HAP-1 (cell line): ENCODE measurements around the gene TTLL11.
A peak's percentile ranks its signal among the peaks of the same experiment; 100 is the strongest.

ENCODE experiments used
- DNase-seq, 2 experiments: peaks; one replicate each; pipeline ENCODE4 v3.0.0-alpha.2; 2016 to 2020; ENCODE audit warnings: low spot score in 2 of 2
- H3K27me3 ChIP-seq: fragments of 250-450 bp; sonication (Bioruptor Pico); 2 replicates; pipeline ENCODE4 v1.5.1; 2020; ENCODE audit warnings: low read depth, mild to moderate bottlenecking, moderate library complexity
- H3K36me3 ChIP-seq: fragments of 250-450 bp; sonication (Bioruptor Pico); replicated peaks from 2 replicates; pipeline ENCODE4 v1.5.1; 2020; ENCODE audit warnings: mild to moderate bottlenecking
- H3K4me1 ChIP-seq: fragments of 250-450 bp; sonication (Bioruptor Pico); 2 replicates; pipeline ENCODE4 v1.5.1; 2020; ENCODE audit warnings: mild to moderate bottlenecking
- H3K4me3 ChIP-seq: fragments of 250-450 bp; sonication (Bioruptor Pico); 2 replicates; pipeline ENCODE4 v1.5.1; 2020; ENCODE audit warnings: mild to moderate bottlenecking, moderate library complexity
- H3K9me3 ChIP-seq: fragments of 250-450 bp; sonication (Bioruptor Pico); 2 replicates; pipeline ENCODE4 v1.5.1; 2020; ENCODE audit warnings: mild to moderate bottlenecking, moderate library complexity
- in situ Hi-C: fragments of 300-500 bp; cut with MboI; formaldehyde crosslinking; loops from 3 replicates; pipeline ENCODE4 v1.14.3; 2020; ENCODE audit warnings: low sequenced_read_pairs, inconsistent platforms, mixed read lengths

Gene TTLL11

GRCh38 chr9:122053567-122054350, 39.3 kb downstream of the TTLL11 start:
- Histone ChIP-seq H3K36me3 (no peaks in the 10 kb centered on the region), H3K4me3 (no peak overlapping the region), H3K4me1 (no peaks in the 10 kb centered on the region), H3K27me3 (no peaks in the 10 kb centered on the region), H3K9me3 (no peaks in the 10 kb centered on the region)
- in situ Hi-C loops = no loop called here
- no peak for DNase-seq

DNA sequence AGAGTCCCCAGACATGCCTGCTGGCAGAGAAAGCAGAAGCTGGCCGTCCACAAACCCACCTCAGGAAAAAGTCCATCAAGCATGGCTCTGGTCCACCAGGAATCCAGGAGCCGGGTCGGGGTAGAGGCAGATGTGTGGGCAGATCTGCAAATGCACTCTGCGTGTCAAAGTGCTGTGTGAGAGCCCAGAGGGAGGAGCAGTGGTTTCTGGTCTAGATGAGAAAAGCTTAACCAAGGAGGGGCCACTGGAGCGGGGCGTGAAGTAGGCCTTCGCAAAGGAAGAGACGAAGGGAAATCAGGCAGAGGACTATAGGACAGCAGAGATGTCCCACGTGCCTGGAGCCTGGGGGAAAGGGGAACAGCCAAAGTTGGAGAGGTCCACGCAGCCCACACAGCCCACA, 40.0 kb downstream of the TTLL11 start:
- in situ Hi-C loops = no loop called here
- H3K9me3 ChIP-seq = no peaks in the 10 kb centered on the region
- H3K27me3 ChIP-seq = no peaks in the 10 kb centered on the region
- H3K4me3 ChIP-seq = no peak overlapping the region
- DNase-seq = no peak
- no peaks in the 10 kb centered on the region for H3K36me3 ChIP-seq
- no peaks in the 10 kb centered on the region for H3K4me1 ChIP-seq

GRCh38 chr9:122051351-122052321, 41.5 kb downstream of the TTLL11 start:
- H3K9me3 ChIP-seq = no peaks in the 10 kb centered on the region
- no peak overlapping the region for H3K4me3 ChIP-seq
- in situ Hi-C loops = no loop called here
- H3K27me3 ChIP-seq = no peaks in the 10 kb centered on the region
- no peak for DNase-seq
- H3K4me1 ChIP-seq = no peaks in the 10 kb centered on the region
- H3K36me3 ChIP-seq = no peaks in the 10 kb centered on the region

- no peaks in the 10 kb centered on the region for H3K4me1 ChIP-seq
- in situ Hi-C loops = no loop called here
- H3K27me3 ChIP-seq = no peaks in the 10 kb centered on the region
- H3K4me3 ChIP-seq = no peak overlapping the region
- no peaks in the 10 kb centered on the region for H3K36me3 ChIP-seq
- no peak for DNase-seq
- no peaks in the 10 kb centered on the region for H3K9me3 ChIP-seq
Measured at GRCh38 chr9:122050167-122050566, 42.9 kb downstream of the TTLL11 start.

- in situ Hi-C loops = no loop called here
- Histone ChIP-seq H3K27me3 (no peaks in the 10 kb centered on the region), H3K4me1 (peaks cover 9% of the 10 kb centered on the region), H3K4me3 (no peak overlapping the region), H3K36me3 (no peaks in the 10 kb centered on the region), H3K9me3 (no peaks in the 10 kb centered on the region)
- DNase-seq = no peak
Measured at GRCh38 chr9:122042056-122042455, 51.1 kb downstream of the TTLL11 start.

DNA sequence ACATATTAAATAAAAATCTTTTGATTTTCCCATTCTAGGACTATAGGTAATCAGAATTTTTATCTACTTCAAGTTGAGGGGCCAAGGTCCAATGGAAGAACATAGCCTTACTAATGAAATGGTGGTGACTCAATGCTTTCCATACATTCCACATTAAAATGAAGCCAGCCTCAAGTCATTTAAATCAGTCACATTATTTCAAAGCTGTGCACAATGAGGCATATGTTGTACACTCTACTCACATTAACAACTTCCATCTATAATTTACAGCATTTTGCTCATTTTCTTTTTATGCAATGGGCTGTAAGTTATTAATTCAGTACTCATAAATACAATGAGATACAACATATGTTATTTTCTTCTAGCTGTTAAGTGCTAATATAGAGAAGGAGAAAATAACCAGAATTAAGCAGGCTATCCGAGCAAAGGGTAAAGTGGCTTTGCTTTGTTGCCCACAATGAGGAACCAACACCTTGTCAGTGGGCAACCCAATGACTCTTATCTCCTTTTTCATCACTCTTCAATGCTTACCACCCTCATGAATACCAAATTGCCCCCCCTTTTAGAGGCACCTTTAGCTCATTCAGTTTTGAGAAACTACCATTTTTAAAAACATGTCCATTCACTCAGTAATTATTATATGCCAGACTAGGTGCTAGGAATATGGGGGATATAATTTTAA, 52.4 kb downstream of the TTLL11 start:
- H3K27me3 ChIP-seq = no peaks in the 10 kb centered on the region
- H3K9me3 ChIP-seq = no peaks in the 10 kb centered on the region
- H3K4me1 ChIP-seq = peaks cover 15% of the 10 kb centered on the region
- H3K36me3 ChIP-seq = no peaks in the 10 kb centered on the region
- in situ Hi-C loops = no loop called here
- H3K4me3 ChIP-seq = no peak overlapping the region
- no peak for DNase-seq

- in situ Hi-C loops = no loop called here
- Histone ChIP-seq H3K36me3 (no peaks in the 10 kb centered on the region), H3K4me3 (no peak overlapping the region), H3K9me3 (no peaks in the 10 kb centered on the region), H3K27me3 (no peaks in the 10 kb centered on the region), H3K4me1 (peaks cover 15% of the 10 kb centered on the region)
- DNase-seq = no peak
Measured at GRCh38 chr9:122039234-122039633, 53.9 kb downstream of the TTLL11 start.

DNA sequence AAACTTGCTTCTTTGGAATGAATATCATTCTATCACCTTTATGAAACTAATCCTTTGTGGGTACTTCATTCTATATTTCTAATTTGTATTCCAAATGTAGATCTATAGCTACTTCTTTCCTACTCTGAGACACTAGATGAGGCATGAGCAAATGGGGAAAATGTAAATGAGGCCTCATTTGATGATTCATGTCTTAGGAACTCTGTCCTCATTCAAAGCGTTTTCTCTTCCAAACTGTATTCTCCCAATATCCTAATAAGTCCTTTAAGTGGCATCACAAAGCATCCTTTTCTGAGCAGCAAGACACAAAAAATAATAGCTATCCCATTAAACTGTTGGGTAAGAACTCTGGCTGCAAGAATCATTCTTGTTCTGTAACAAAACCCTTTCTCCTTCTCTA, 56.1 kb downstream of the TTLL11 start:
- no peaks in the 10 kb centered on the region for H3K9me3 ChIP-seq
- in situ Hi-C loops = no loop called here
- H3K36me3 ChIP-seq = no peaks in the 10 kb centered on the region
- DNase-seq = peak in 1 of 2 experiments; percentile 30
- H3K4me3 ChIP-seq = no peak overlapping the region
- H3K27me3 ChIP-seq = no peaks in the 10 kb centered on the region
- peaks cover 15% of the 10 kb centered on the region for H3K4me1 ChIP-seq

- DNase-seq = no peak
- in situ Hi-C loops = no loop called here
- Histone ChIP-seq H3K4me1 (peaks cover 15% of the 10 kb centered on the region), H3K4me3 (no peak overlapping the region), H3K27me3 (no peaks in the 10 kb centered on the region), H3K9me3 (no peaks in the 10 kb centered on the region), H3K36me3 (no peaks in the 10 kb centered on the region)
Measured at GRCh38 chr9:122036408-122036807, 56.7 kb downstream of the TTLL11 start.

DNA sequence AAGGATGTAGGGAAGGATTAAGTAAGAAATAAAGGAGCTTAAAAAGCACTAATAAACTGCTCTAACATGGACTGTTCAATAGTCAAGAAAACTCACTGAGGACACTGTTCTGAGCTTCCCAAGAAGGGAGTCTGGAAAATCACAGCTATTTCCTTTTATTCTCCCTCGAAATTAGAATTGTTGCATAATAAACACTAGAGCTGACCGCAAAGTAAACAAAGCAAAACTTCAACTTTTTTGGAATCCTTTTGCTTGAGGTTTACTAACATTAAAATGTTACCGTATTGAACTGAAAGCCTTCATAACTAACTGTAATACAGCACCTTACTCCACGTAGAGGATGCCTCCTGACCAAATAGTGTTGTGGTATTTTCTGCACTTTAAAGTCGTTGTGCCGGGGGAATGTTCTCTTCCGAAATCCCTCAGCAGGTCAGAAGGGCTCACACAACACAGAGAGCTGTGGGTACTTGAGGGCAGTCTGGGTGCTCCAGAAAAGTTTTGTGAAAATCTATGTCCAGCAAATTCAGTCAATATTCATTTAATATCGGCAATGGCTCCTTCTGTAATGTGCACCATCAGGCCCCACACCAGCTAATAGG, 59.2 kb downstream of the TTLL11 start:
- no peaks in the 10 kb centered on the region for H3K27me3 ChIP-seq

GRCh38 chr9:122032346-122032745, 60.8 kb downstream of the TTLL11 start:
- Histone ChIP-seq H3K4me3 (no peak overlapping the region), H3K9me3 (no peaks in the 10 kb centered on the region), H3K4me1 (peaks cover 9% of the 10 kb centered on the region), H3K36me3 (no peaks in the 10 kb centered on the region), H3K27me3 (no peaks in the 10 kb centered on the region)
- in situ Hi-C loops = no loop called here
- DNase-seq = no peak

More for the DNA sequence above, 59.2 kb downstream of the TTLL11 start:
- H3K4me1 ChIP-seq = peaks cover 15% of the 10 kb centered on the region
- H3K36me3 ChIP-seq = no peaks in the 10 kb centered on the region
- H3K9me3 ChIP-seq = no peaks in the 10 kb centered on the region
- in situ Hi-C loops = no loop called here
- no peak overlapping the region for H3K4me3 ChIP-seq
- no peak for DNase-seq

DNA sequence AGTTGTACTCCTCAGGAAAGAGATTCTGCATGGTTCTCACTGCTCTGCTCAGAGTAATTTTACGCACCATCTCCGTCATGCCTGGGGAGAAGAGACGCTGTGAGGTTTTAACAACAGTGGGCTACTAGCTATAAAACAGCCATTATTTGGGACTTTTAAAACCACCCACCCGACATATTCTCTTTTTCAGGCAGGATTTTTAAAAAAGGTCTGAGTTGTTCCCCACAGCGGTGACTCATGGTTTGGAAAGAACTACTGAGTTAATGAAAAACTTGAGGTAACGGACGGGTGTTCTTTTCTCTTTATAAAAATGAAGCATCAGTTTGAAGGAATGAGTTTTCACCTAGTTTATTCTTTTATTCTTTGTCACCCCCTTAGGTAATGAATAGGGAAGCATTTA, 61.3 kb downstream of the TTLL11 start:
- no peaks in the 10 kb centered on the region for H3K27me3 ChIP-seq
- no peak overlapping the region for H3K4me3 ChIP-seq
- H3K36me3 ChIP-seq = no peaks in the 10 kb centered on the region
- in situ Hi-C loops = no loop called here
- peaks cover 3% of the 10 kb centered on the region; the same call in 1 of the 2 replicates for H3K4me1 ChIP-seq
- H3K9me3 ChIP-seq = no peaks in the 10 kb centered on the region
- DNase-seq = no peak

GRCh38 chr9:122031157-122031556, 62.0 kb downstream of the TTLL11 start:
- Histone ChIP-seq H3K4me3 (no peak overlapping the region), H3K36me3 (no peaks in the 10 kb centered on the region), H3K27me3 (no peaks in the 10 kb centered on the region), H3K9me3 (no peaks in the 10 kb centered on the region), H3K4me1 (no peaks in the 10 kb centered on the region)
- in situ Hi-C loops = no loop called here
- no peak for DNase-seq
